ENCODE data around the gene GINS2. TPM values are rescaled to one million over a fixed set of nuclear protein-coding genes. Genes with fewer than 3 reads are reported as not detected.

The GINS2 gene
- polyA plus RNA-seq, 1 of the 3 experiments (the other 2 are of a cell fraction), result 9.0 TPM

GRCh38 chr16:85709766-85710585 lies 21.2 kb upstream of the GINS2 start:
- Histone ChIP-seq H3K4me2 (no peak overlapping the region), H3K9me3 (no peaks in the 10 kb centered on the region), H3K36me3 (replicated peaks in 1 of 2; ENCODE audit: control insufficient read depth in 1 of 2, insufficient read depth in 2 of 2, low read length in 1 of 2) (peaks cover 0 to 3% of the 10 kb centered on the region in 2 experiments), H3F3A (replicated peaks; ENCODE audit: insufficient read depth) (no peaks in the 10 kb centered on the region), H3K79me2 (ENCODE audit: insufficient read depth) (no peaks in the 10 kb centered on the region; the same call in 1 of the 2 replicates), H3K27ac (ENCODE audit: low read depth in 2 of 2, low read length in 1 of 2) (no peak overlapping the region), H3K27me3 (ENCODE audit: insufficient read depth) (no peaks in the 10 kb centered on the region), H3K9ac (no peak overlapping the region), H4K20me1 (ENCODE audit: insufficient read depth) (no peaks in the 10 kb centered on the region), H3K4me1 (ENCODE audit: control insufficient read depth in 1 of 2, insufficient read depth in 2 of 2, low read depth in 1 of 2, low read length in 1 of 2) (no peaks in the 10 kb centered on the region), H2AFZ (ENCODE audit: low read depth) (no peak overlapping the region), H3K9me2 (no peaks in the 10 kb centered on the region), H3K4me3 (ENCODE audit: low read depth in 2 of 2, low read length in 1 of 2) (no peak overlapping the region)
- TF ChIP-seq CHD2 (IDR thresholded peaks at IDR 0.05; ENCODE audit: low read length, partially characterized antibody) (no peak), FOXM1 (IDR thresholded peaks at IDR 0.05; ENCODE audit: low read depth) (no peak), GABPA (IDR thresholded peaks at IDR 0.05; ENCODE audit: low read depth) (no peak), POLR2AphosphoS5 (IDR thresholded peaks at IDR 0.05; ENCODE audit: low read depth, low read length) (no peak), RXRA (IDR thresholded peaks at IDR 0.05; ENCODE audit: borderline replicate concordance, low read depth) (no peak), RFX5 (IDR thresholded peaks at IDR 0.05; ENCODE audit: low read length) (no peak), FOXJ3 (CRISPR knock-in tag; IDR thresholded peaks at IDR 0.05) (no peak), FOSL2 (IDR thresholded peaks at IDR 0.05; ENCODE audit: borderline replicate concordance, low read depth) (no peak)
- TF ChIP-seq, protein P1, sequence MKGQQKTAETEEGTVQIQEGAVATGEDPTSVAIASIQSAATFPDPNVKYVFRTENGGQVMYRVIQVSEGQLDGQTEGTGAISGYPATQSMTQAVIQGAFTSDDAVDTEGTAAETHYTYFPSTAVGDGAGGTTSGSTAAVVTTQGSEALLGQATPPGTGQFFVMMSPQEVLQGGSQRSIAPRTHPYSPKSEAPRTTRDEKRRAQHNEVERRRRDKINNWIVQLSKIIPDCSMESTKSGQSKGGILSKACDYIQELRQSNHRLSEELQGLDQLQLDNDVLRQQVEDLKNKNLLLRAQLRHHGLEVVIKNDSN (IDR thresholded peaks at IDR 0.05; ENCODE audit: borderline replicate concordance, low read depth), result no peak
- TF ChIP-seq, protein P2, sequence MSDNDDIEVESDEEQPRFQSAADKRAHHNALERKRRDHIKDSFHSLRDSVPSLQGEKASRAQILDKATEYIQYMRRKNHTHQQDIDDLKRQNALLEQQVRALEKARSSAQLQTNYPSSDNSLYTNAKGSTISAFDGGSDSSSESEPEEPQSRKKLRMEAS (IDR thresholded peaks at IDR 0.05; ENCODE audit: low read depth), result no peak
- CTCF ChIA-PET, result interaction anchor here (1.1 to 2.7 kb wide), 6 partner anchors 8 to 434 kb away, joined by 3 to 19 read pairs (median 4); no protein-coding TSS in a partner anchor
- no peak for DNase-seq
- POLR2A ChIA-PET, result no interaction called here
- WGBS (ENCODE audit: low lambda C conversion rate), result 93% methylated on average over 52 of the region's 53 CpGs

GRCh38 chr16:85708338-85708737 lies 19.6 kb upstream of the GINS2 start:
- TF ChIP-seq EZH2phosphoT487 (IDR thresholded peaks at IDR 0.05; ENCODE audit: borderline replicate concordance, low read depth) (no peak), CHD2 (IDR thresholded peaks at IDR 0.05; ENCODE audit: low read length, partially characterized antibody) (no peak), FOXM1 (IDR thresholded peaks at IDR 0.05; ENCODE audit: low read depth) (no peak), NFIC (IDR thresholded peaks at IDR 0.05; ENCODE audit: borderline replicate concordance) (no peak), ZBTB33 (IDR thresholded peaks at IDR 0.05; ENCODE audit: borderline replicate concordance, low read depth) (no peak), TCF12 (IDR thresholded peaks at IDR 0.05) (no peak), RXRA (IDR thresholded peaks at IDR 0.05; ENCODE audit: borderline replicate concordance, low read depth) (no peak), POLR2AphosphoS5 (IDR thresholded peaks at IDR 0.05; ENCODE audit: low read depth, low read length) (no peak), MEF2A (IDR thresholded peaks at IDR 0.05; ENCODE audit: borderline replicate concordance, low read depth) (no peak)
- TF ChIP-seq, protein P3, sequence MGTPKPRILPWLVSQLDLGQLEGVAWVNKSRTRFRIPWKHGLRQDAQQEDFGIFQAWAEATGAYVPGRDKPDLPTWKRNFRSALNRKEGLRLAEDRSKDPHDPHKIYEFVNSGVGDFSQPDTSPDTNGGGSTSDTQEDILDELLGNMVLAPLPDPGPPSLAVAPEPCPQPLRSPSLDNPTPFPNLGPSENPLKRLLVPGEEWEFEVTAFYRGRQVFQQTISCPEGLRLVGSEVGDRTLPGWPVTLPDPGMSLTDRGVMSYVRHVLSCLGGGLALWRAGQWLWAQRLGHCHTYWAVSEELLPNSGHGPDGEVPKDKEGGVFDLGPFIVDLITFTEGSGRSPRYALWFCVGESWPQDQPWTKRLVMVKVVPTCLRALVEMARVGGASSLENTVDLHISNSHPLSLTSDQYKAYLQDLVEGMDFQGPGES (IDR thresholded peaks at IDR 0.05; ENCODE audit: low read depth, low read length), result no peak
- TF ChIP-seq, protein P4, sequence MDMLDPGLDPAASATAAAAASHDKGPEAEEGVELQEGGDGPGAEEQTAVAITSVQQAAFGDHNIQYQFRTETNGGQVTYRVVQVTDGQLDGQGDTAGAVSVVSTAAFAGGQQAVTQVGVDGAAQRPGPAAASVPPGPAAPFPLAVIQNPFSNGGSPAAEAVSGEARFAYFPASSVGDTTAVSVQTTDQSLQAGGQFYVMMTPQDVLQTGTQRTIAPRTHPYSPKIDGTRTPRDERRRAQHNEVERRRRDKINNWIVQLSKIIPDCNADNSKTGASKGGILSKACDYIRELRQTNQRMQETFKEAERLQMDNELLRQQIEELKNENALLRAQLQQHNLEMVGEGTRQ (IDR thresholded peaks at IDR 0.05; ENCODE audit: borderline replicate concordance, low read depth, low read length), result no peak
- no peak overlapping the region for H2AFZ ChIP-seq (ENCODE audit: low read depth)
- no peaks in the 10 kb centered on the region for H3F3A ChIP-seq (replicated peaks; ENCODE audit: insufficient read depth)
- POLR2A ChIA-PET, result no interaction called here
- CTCF ChIA-PET, result interaction anchor here (2.7 kb wide), 1 partner anchor 10 kb away, joined by 19 read pairs; no protein-coding TSS in a partner anchor
- no peak overlapping the region for H3K9ac ChIP-seq
- no peaks in the 10 kb centered on the region; the same call in 1 of the 2 replicates for H3K79me2 ChIP-seq (ENCODE audit: insufficient read depth)
- H3K9me2 ChIP-seq, result no peaks in the 10 kb centered on the region
- 91% methylated on average over 5 of the region's 6 CpGs for WGBS (ENCODE audit: low lambda C conversion rate)
- DNase-seq, result no peak
- no peaks in the 10 kb centered on the region for H3K9me3 ChIP-seq
- no peak overlapping the region for H3K4me3 ChIP-seq (ENCODE audit: low read depth in 2 of 2, low read length in 1 of 2)
- H4K20me1 ChIP-seq (ENCODE audit: insufficient read depth), result no peaks in the 10 kb centered on the region
- no peaks in the 10 kb centered on the region for H3K4me1 ChIP-seq (ENCODE audit: control insufficient read depth in 1 of 2, insufficient read depth in 2 of 2, low read depth in 1 of 2, low read length in 1 of 2)
- H3K36me3 ChIP-seq (replicated peaks in 1 of 2; ENCODE audit: control insufficient read depth in 1 of 2, insufficient read depth in 2 of 2, low read length in 1 of 2), result peaks cover 0 to 3% of the 10 kb centered on the region in 2 experiments
- H3K4me2 ChIP-seq, result no peak overlapping the region
- H3K27me3 ChIP-seq (ENCODE audit: insufficient read depth), result no peaks in the 10 kb centered on the region
- no peak overlapping the region for H3K27ac ChIP-seq (ENCODE audit: low read depth in 2 of 2, low read length in 1 of 2)
